ENCODE results near the gene CACNA1C. TPM values are rescaled to one million over a fixed set of nuclear protein-coding genes. Genes with fewer than 3 reads are reported as not detected.

Gene CACNA1C
- total RNA-seq, 2 donors from 2014 or later = 70.0 to 127 TPM

- ATAC-seq (ENCODE audit: insufficient number of reproducible peaks, low FRiP score, low read depth) (no peak), DNase-seq (ENCODE audit: low spot score) (no peak)
- H3K27me3 ChIP-seq (replicated peaks; ENCODE audit: insufficient read depth) = no peaks in the 10 kb centered on the region
- no peak overlapping the region for H3K4me3 ChIP-seq
- TF ChIP-seq CTCF (IDR thresholded peaks at IDR 0.05) = no peak
- peaks cover 59 to 99% of the 10 kb centered on the region in 2 donors for H3K4me1 ChIP-seq (ENCODE audit: control insufficient read depth in 1 of 2, low read depth in 2 of 2)
- no peaks in the 10 kb centered on the region for H3K36me3 ChIP-seq
- H3K9me3 ChIP-seq = no peaks in the 10 kb centered on the region
- H3K27ac ChIP-seq = peak overlapping the region; percentile 95 to 96
Observed at GRCh38 chr12:2338381-2338780, 285.6 kb downstream of the CACNA1C start.

- H3K27ac ChIP-seq = peak overlapping the region; percentile 95 to 96
Observed at GRCh38 chr12:2338991-2339431, 286.2 kb downstream of the CACNA1C start.

GRCh38 chr12:2341051-2341751 lies 288.4 kb downstream of the CACNA1C start:
- Histone ChIP-seq H3K27ac (peak overlapping the region; percentile 49 to 54), H3K4me1 (ENCODE audit: control insufficient read depth in 1 of 2, low read depth in 2 of 2) (peaks cover 63 to 99% of the 10 kb centered on the region in 2 donors), H3K9me3 (no peaks in the 10 kb centered on the region), H3K4me3 (no peak overlapping the region), H3K36me3 (no peaks in the 10 kb centered on the region), H3K27me3 (replicated peaks; ENCODE audit: insufficient read depth) (no peaks in the 10 kb centered on the region)
- DNase-seq (ENCODE audit: low spot score) = no peak
- TF ChIP-seq CTCF (IDR thresholded peaks at IDR 0.05) = no peak
- no peak for ATAC-seq (ENCODE audit: insufficient number of reproducible peaks, low FRiP score, low read depth)

More at GRCh38 chr12:2338991-2339431, 286.2 kb downstream of the CACNA1C start:
- TF ChIP-seq CTCF (IDR thresholded peaks at IDR 0.05) = no peak
- Histone ChIP-seq H3K9me3 (no peaks in the 10 kb centered on the region), H3K27me3 (replicated peaks; ENCODE audit: insufficient read depth) (no peaks in the 10 kb centered on the region), H3K4me3 (no peak overlapping the region), H3K4me1 (ENCODE audit: control insufficient read depth in 1 of 2, low read depth in 2 of 2) (peaks cover 61 to 99% of the 10 kb centered on the region in 2 donors), H3K36me3 (no peaks in the 10 kb centered on the region)
- DNase-seq (ENCODE audit: low spot score) = no peak
- ATAC-seq (ENCODE audit: insufficient number of reproducible peaks, low FRiP score, low read depth) = no peak

GRCh38 chr12:2341871-2342270 lies 289.1 kb downstream of the CACNA1C start:
- no peak for TF ChIP-seq CTCF (IDR thresholded peaks at IDR 0.05)
- Histone ChIP-seq H3K4me3 (no peak overlapping the region), H3K36me3 (no peaks in the 10 kb centered on the region), H3K9me3 (no peaks in the 10 kb centered on the region), H3K27me3 (replicated peaks; ENCODE audit: insufficient read depth) (no peaks in the 10 kb centered on the region), H3K27ac (peak overlapping the region; percentile 49 to 54), H3K4me1 (ENCODE audit: control insufficient read depth in 1 of 2, low read depth in 2 of 2) (peaks cover 65 to 99% of the 10 kb centered on the region in 2 donors)
- DNase-seq (ENCODE audit: low spot score) (no peak), ATAC-seq (ENCODE audit: insufficient number of reproducible peaks, low FRiP score, low read depth) (peak; percentile 55)

- no peak for ATAC-seq (ENCODE audit: insufficient number of reproducible peaks, low FRiP score, low read depth)
- H3K4me3 ChIP-seq = no peak overlapping the region
- H3K27ac ChIP-seq = peak overlapping the region in 1 of 2 donors; percentile 87
- TF ChIP-seq CTCF (IDR thresholded peaks at IDR 0.05) = no peak
- H3K9me3 ChIP-seq = no peaks in the 10 kb centered on the region
- no peak for DNase-seq (ENCODE audit: low spot score)
- peaks cover 65 to 99% of the 10 kb centered on the region in 2 donors for H3K4me1 ChIP-seq (ENCODE audit: control insufficient read depth in 1 of 2, low read depth in 2 of 2)
- H3K27me3 ChIP-seq (replicated peaks; ENCODE audit: insufficient read depth) = no peaks in the 10 kb centered on the region
- H3K36me3 ChIP-seq = no peaks in the 10 kb centered on the region
Observed at GRCh38 chr12:2343681-2344080, 290.9 kb downstream of the CACNA1C start.

Data from thoracic aorta (tissue), 2 donors.